Measurements from ENCODE around the gene CD84.
"Not testable (repeated sequence)": the region's sequence is repeated elsewhere in the genome, so short reads cannot be mapped to it uniquely, and the experiment has no call there.

Gene CD84

GRCh38 chr1:160538985-160539651 lies 40.2 kb downstream of the CD84 start:
- POLR2A ChIA-PET: no interaction called here
- CTCF ChIA-PET: no interaction called here
- no peak for TF ChIP-seq ARNT (IDR thresholded peaks at IDR 0.05)
- TF ChIP-seq LEF1 (IDR thresholded peaks at IDR 0.05; ENCODE audit: borderline replicate concordance): no peak
- TF ChIP-seq NFRKB (IDR thresholded peaks at IDR 0.05): no peak
- TF ChIP-seq TARDBP (IDR thresholded peaks at IDR 0.05): no peak
- no peak for TF ChIP-seq L3MBTL2 (conservative IDR thresholded peaks at IDR 0.05)
- no peak for TF ChIP-seq SP1 (IDR thresholded peaks at IDR 0.05)
- TF ChIP-seq FOXA1 (IDR thresholded peaks at IDR 0.05): no peak
- TF ChIP-seq HDGF (IDR thresholded peaks at IDR 0.05; ENCODE audit: borderline replicate concordance): no peak
- no peak for TF ChIP-seq CTBP1 (IDR thresholded peaks at IDR 0.05; ENCODE audit: borderline replicate concordance)
- no peak for TF ChIP-seq ZNF384 (IDR thresholded peaks at IDR 0.05)
- no peak for TF ChIP-seq PKNOX1 (IDR thresholded peaks at IDR 0.05)
- DNase-seq (ENCODE audit: extremely low spot score): no peak

GRCh38 chr1:160537714-160538665 lies 41.3 kb downstream of the CD84 start:
- no peak for TF ChIP-seq FOXK2 (IDR thresholded peaks at IDR 0.05)
- no peak for TF ChIP-seq ELF4 (IDR thresholded peaks at IDR 0.05)
- no peak for TF ChIP-seq FOXM1 (IDR thresholded peaks at IDR 0.05; ENCODE audit: borderline replicate concordance)
- no peak for TF ChIP-seq L3MBTL2 (conservative IDR thresholded peaks at IDR 0.05)
- no peak for TF ChIP-seq SP1 (IDR thresholded peaks at IDR 0.05)
- TF ChIP-seq NFRKB (IDR thresholded peaks at IDR 0.05): no peak
- no peak for TF ChIP-seq LEF1 (IDR thresholded peaks at IDR 0.05; ENCODE audit: borderline replicate concordance)
- no peak for TF ChIP-seq ARNT (IDR thresholded peaks at IDR 0.05)
- TF ChIP-seq HDGF (IDR thresholded peaks at IDR 0.05; ENCODE audit: borderline replicate concordance): no peak
- TF ChIP-seq FOXA1 (IDR thresholded peaks at IDR 0.05): no peak
- TF ChIP-seq ZNF384 (IDR thresholded peaks at IDR 0.05): no peak
- TF ChIP-seq CTBP1 (IDR thresholded peaks at IDR 0.05; ENCODE audit: borderline replicate concordance): no peak
- ChIA-PET CTCF (no interaction called here), POLR2A (no interaction called here)
- DNase-seq (ENCODE audit: extremely low spot score): no peak

- no peak for TF ChIP-seq BHLHE40 (IDR thresholded peaks at IDR 0.05; ENCODE audit: borderline replicate concordance)
- TF ChIP-seq FOXA1 (IDR thresholded peaks at IDR 0.05): no peak
- TF ChIP-seq L3MBTL2 (conservative IDR thresholded peaks at IDR 0.05): no peak
- no peak for TF ChIP-seq LEF1 (IDR thresholded peaks at IDR 0.05; ENCODE audit: borderline replicate concordance)
- no peak for TF ChIP-seq FOXM1 (IDR thresholded peaks at IDR 0.05; ENCODE audit: borderline replicate concordance)
- no peak for TF ChIP-seq SP1 (IDR thresholded peaks at IDR 0.05)
- no peak for TF ChIP-seq HDGF (IDR thresholded peaks at IDR 0.05; ENCODE audit: borderline replicate concordance)
- no peak for TF ChIP-seq PKNOX1 (IDR thresholded peaks at IDR 0.05)
- no peak for TF ChIP-seq ELF4 (IDR thresholded peaks at IDR 0.05)
- no peak for TF ChIP-seq FOXK2 (IDR thresholded peaks at IDR 0.05)
- TF ChIP-seq NFRKB (IDR thresholded peaks at IDR 0.05): no peak
- TF ChIP-seq TARDBP (IDR thresholded peaks at IDR 0.05): no peak
- no peak for TF ChIP-seq ARNT (IDR thresholded peaks at IDR 0.05)
- TF ChIP-seq CTBP1 (IDR thresholded peaks at IDR 0.05; ENCODE audit: borderline replicate concordance): no peak
- TF ChIP-seq ZNF384 (IDR thresholded peaks at IDR 0.05): no peak
- no peak for TF ChIP-seq SUZ12 (IDR thresholded peaks at IDR 0.05)
- no peak for DNase-seq (ENCODE audit: extremely low spot score)
- CTCF ChIA-PET: no interaction called here
- POLR2A ChIA-PET: no interaction called here
Observed at GRCh38 chr1:160534823-160535605, 44.3 kb downstream of the CD84 start.

GRCh38 chr1:160532557-160532813 lies 46.8 kb downstream of the CD84 start:
- CTCF ChIA-PET; POLR2A ChIA-PET; DNase-seq (ENCODE audit: extremely low spot score): not testable (repeated sequence)

GRCh38 chr1:160531809-160532556 lies 47.3 kb downstream of the CD84 start:
- CTCF ChIA-PET; DNase-seq (ENCODE audit: extremely low spot score); POLR2A ChIA-PET: not testable (repeated sequence)

GRCh38 chr1:160529401-160529952 lies 49.8 kb downstream of the CD84 start:
- ChIA-PET POLR2A (interaction anchor here (0.6 kb wide), 1 partner anchor 87 kb away, joined by 3 read pairs; no protein-coding TSS in a partner anchor), CTCF (interaction anchor here (0.6 kb wide), 1 partner anchor 20 kb away, joined by 3 read pairs; no protein-coding TSS in a partner anchor)
- not testable (repeated sequence) for DNase-seq (ENCODE audit: extremely low spot score)

GRCh38 chr1:160523789-160524188 lies 55.5 kb downstream of the CD84 start:
- DNase-seq (ENCODE audit: extremely low spot score); CTCF ChIA-PET; POLR2A ChIA-PET: not testable (repeated sequence)
